ENCODE measurements around the gene LYST. TPM values are rescaled to one million over a fixed set of nuclear protein-coding genes. Genes with fewer than 3 reads are reported as not detected.

The LYST gene
- total and polyA plus RNA-seq, 4 donors: 4.1 to 63.3 (median 26.8) TPM

GRCh38 chr1:235742914-235743599, 123.6 kb downstream of the LYST start:
- no peak for ATAC-seq (ENCODE audit: low FRiP score)
- H3K36me3 ChIP-seq (ENCODE audit: control insufficient read depth in 1 of 2, insufficient read depth in 2 of 2, low read length in 1 of 2): peaks cover 0 to 2% of the 10 kb centered on the region in 2 donors
- intact Hi-C loops (cut with DNase I): no loop called here
- no peaks in the 10 kb centered on the region for H3K9me3 ChIP-seq (ENCODE audit: control insufficient read depth, low read length)
- H3K27me3 ChIP-seq (ENCODE audit: control insufficient read depth in 1 of 2, insufficient read depth in 2 of 2, low read length in 1 of 2): no peaks in the 10 kb centered on the region
- no peak overlapping the region for H3K27ac ChIP-seq (ENCODE audit: low read depth in 1 of 2, low read length in 2 of 2)
- WGBS, 2 donors: 80 to 90% methylated on average over 5 of the region's 5 CpGs
- no peaks in the 10 kb centered on the region for H3K4me1 ChIP-seq (ENCODE audit: control insufficient read depth in 1 of 2, insufficient read depth in 2 of 2, low read length in 2 of 2)
- no peak for DNase-seq
- no peak overlapping the region for H3K4me3 ChIP-seq (ENCODE audit: low read length in 2 of 2)

DNA sequence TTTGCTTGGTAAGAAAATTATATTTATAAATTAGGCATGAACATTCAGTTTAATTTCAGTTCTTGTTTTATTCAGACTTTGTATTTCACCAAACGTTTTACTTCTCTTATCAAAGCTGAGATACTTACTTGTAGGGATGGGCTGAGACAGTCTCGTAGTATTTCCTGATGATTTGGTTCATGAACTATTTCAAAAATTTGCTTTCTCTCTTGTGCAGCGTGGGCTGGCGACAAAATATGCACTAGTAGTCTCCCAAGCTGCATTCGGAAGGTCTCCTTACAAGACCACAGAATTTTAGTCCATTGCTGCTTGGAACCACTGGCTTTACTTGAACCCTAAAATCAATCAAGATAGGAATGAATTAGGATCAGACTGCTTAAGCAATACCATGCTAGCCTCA, 125.4 kb downstream of the LYST start:
- Histone ChIP-seq H3K9me3 (ENCODE audit: control insufficient read depth, low read length) (no peaks in the 10 kb centered on the region), H3K27me3 (ENCODE audit: control insufficient read depth in 1 of 2, insufficient read depth in 2 of 2, low read length in 1 of 2) (no peaks in the 10 kb centered on the region), H3K4me3 (ENCODE audit: low read length in 2 of 2) (no peak overlapping the region), H3K36me3 (ENCODE audit: control insufficient read depth in 1 of 2, insufficient read depth in 2 of 2, low read length in 1 of 2) (peaks cover 0 to 2% of the 10 kb centered on the region in 2 donors), H3K27ac (ENCODE audit: low read depth in 1 of 2, low read length in 2 of 2) (no peak overlapping the region), H3K4me1 (ENCODE audit: control insufficient read depth in 1 of 2, insufficient read depth in 2 of 2, low read length in 2 of 2) (no peaks in the 10 kb centered on the region)
- ATAC-seq (ENCODE audit: low FRiP score) (no peak), DNase-seq (no peak)
- WGBS, 2 donors: 54 to 60% methylated on average over 5 of the region's 5 CpGs
- intact Hi-C loops (cut with DNase I): no loop called here

DNA sequence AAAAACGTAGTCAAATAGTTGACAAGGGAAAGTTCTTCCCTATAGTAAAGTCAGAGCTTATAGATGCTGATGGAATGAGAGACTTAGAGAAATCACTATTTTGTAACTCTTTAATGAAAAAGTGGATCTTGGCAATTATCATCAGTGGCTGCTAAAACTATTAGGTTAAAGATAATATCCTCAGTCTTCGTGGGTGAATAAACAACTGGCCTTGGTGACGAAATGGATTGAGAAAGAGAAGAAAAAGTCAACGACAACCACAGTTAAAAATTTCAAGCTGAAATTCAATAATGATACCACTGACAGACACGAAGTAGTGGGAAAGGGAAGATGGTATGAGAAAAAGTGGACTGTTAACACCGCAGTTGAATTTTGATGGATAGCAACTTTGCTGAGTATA, 127.1 kb downstream of the LYST start:
- H3K4me1 ChIP-seq (ENCODE audit: control insufficient read depth in 1 of 2, insufficient read depth in 2 of 2, low read length in 2 of 2): no peaks in the 10 kb centered on the region
- DNase-seq (no peak), ATAC-seq (ENCODE audit: low FRiP score) (no peak)
- H3K27me3 ChIP-seq (ENCODE audit: control insufficient read depth in 1 of 2, insufficient read depth in 2 of 2, low read length in 1 of 2): no peaks in the 10 kb centered on the region
- no peak overlapping the region for H3K27ac ChIP-seq (ENCODE audit: low read depth in 1 of 2, low read length in 2 of 2)
- H3K36me3 ChIP-seq (ENCODE audit: control insufficient read depth in 1 of 2, insufficient read depth in 2 of 2, low read length in 1 of 2): no peaks in the 10 kb centered on the region
- no peaks in the 10 kb centered on the region for H3K9me3 ChIP-seq (ENCODE audit: control insufficient read depth, low read length)
- intact Hi-C loops (cut with DNase I): no loop called here
- no peak overlapping the region for H3K4me3 ChIP-seq (ENCODE audit: low read length in 2 of 2)
- WGBS, 2 donors: 57 to 63% methylated on average over 6 of the region's 6 CpGs

GRCh38 chr1:235739124-235739523, 127.6 kb downstream of the LYST start:
- 3 to 8% methylated on average over 1 of the region's 1 CpG for WGBS, 2 donors
- H3K36me3 ChIP-seq (ENCODE audit: control insufficient read depth in 1 of 2, insufficient read depth in 2 of 2, low read length in 1 of 2): no peaks in the 10 kb centered on the region
- no peaks in the 10 kb centered on the region for H3K9me3 ChIP-seq (ENCODE audit: control insufficient read depth, low read length)
- intact Hi-C loops (cut with DNase I): no loop called here
- DNase-seq: no peak
- no peaks in the 10 kb centered on the region for H3K27me3 ChIP-seq (ENCODE audit: control insufficient read depth in 1 of 2, insufficient read depth in 2 of 2, low read length in 1 of 2)
- H3K4me1 ChIP-seq (ENCODE audit: control insufficient read depth in 1 of 2, insufficient read depth in 2 of 2, low read length in 2 of 2): no peaks in the 10 kb centered on the region
- no peak overlapping the region for H3K27ac ChIP-seq (ENCODE audit: low read depth in 1 of 2, low read length in 2 of 2)
- no peak overlapping the region for H3K4me3 ChIP-seq (ENCODE audit: low read length in 2 of 2)
- ATAC-seq (ENCODE audit: low FRiP score): no peak

DNA sequence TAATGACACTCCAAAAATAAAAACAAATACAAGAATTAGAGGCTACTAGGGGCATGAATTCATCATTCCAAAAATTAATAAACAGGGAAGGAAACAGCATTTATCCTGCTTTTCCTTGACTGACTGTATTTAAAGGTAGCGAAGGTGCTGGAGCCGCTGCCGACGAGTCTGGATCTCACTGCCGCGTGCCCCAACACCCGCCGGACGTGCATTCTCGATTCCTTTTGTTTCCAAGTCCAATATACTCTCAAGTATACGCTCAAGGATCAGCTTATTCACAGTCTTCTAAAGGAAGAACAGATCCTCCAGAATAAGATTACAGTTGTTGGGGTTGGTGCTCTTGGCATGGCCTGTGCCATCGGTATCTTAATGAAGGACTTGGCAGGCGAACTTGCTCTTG, 129.0 kb downstream of the LYST start:
- Histone ChIP-seq H3K9me3 (ENCODE audit: control insufficient read depth, low read length) (no peaks in the 10 kb centered on the region), H3K4me3 (ENCODE audit: low read length in 2 of 2) (no peak overlapping the region), H3K4me1 (ENCODE audit: control insufficient read depth in 1 of 2, insufficient read depth in 2 of 2, low read length in 2 of 2) (no peaks in the 10 kb centered on the region), H3K36me3 (ENCODE audit: control insufficient read depth in 1 of 2, insufficient read depth in 2 of 2, low read length in 1 of 2) (no peaks in the 10 kb centered on the region), H3K27ac (ENCODE audit: low read depth in 1 of 2, low read length in 2 of 2) (no peak overlapping the region), H3K27me3 (ENCODE audit: control insufficient read depth in 1 of 2, insufficient read depth in 2 of 2, low read length in 1 of 2) (no peaks in the 10 kb centered on the region)
- intact Hi-C loops (cut with DNase I): no loop called here
- WGBS, 2 donors: 96 to 98% methylated on average over 13 of the region's 13 CpGs
- DNase-seq (no peak), ATAC-seq (ENCODE audit: low FRiP score) (no peak)

GRCh38 chr1:235736263-235736662, 130.4 kb downstream of the LYST start:
- ATAC-seq (ENCODE audit: low FRiP score) (no peak), DNase-seq (no peak)
- H3K27me3 ChIP-seq (ENCODE audit: control insufficient read depth in 1 of 2, insufficient read depth in 2 of 2, low read length in 1 of 2): no peaks in the 10 kb centered on the region
- no peak overlapping the region for H3K4me3 ChIP-seq (ENCODE audit: low read length in 2 of 2)
- H3K4me1 ChIP-seq (ENCODE audit: control insufficient read depth in 1 of 2, insufficient read depth in 2 of 2, low read length in 2 of 2): no peaks in the 10 kb centered on the region
- no peaks in the 10 kb centered on the region for H3K9me3 ChIP-seq (ENCODE audit: control insufficient read depth, low read length)
- intact Hi-C loops (cut with DNase I): no loop called here
- no peaks in the 10 kb centered on the region for H3K36me3 ChIP-seq (ENCODE audit: control insufficient read depth in 1 of 2, insufficient read depth in 2 of 2, low read length in 1 of 2)
- H3K27ac ChIP-seq (ENCODE audit: low read depth in 1 of 2, low read length in 2 of 2): no peak overlapping the region

DNA sequence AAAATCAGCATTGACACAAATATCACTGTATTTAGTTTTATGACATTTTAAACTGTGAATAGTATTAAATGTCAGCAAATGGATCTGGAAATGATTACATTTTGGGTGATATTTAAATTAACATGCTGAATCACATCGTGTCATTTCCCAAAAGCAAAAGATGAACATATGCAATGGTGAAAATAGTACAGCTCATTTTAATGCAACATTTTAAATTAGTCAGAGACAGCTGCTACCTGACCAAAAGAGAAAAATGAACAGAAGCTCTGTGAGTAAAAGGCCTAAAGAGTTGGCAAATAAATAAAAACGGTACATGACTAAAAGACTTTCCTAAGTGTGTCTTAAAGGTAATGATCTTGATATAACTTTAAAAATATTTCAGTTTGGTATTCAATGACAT, 131.1 kb downstream of the LYST start:
- Histone ChIP-seq H3K27ac (ENCODE audit: low read depth in 1 of 2, low read length in 2 of 2) (no peak overlapping the region), H3K4me1 (ENCODE audit: control insufficient read depth in 1 of 2, insufficient read depth in 2 of 2, low read length in 2 of 2) (no peaks in the 10 kb centered on the region), H3K36me3 (ENCODE audit: control insufficient read depth in 1 of 2, insufficient read depth in 2 of 2, low read length in 1 of 2) (no peaks in the 10 kb centered on the region), H3K4me3 (ENCODE audit: low read length in 2 of 2) (no peak overlapping the region), H3K27me3 (ENCODE audit: control insufficient read depth in 1 of 2, insufficient read depth in 2 of 2, low read length in 1 of 2) (no peaks in the 10 kb centered on the region), H3K9me3 (ENCODE audit: control insufficient read depth, low read length) (no peaks in the 10 kb centered on the region)
- 88 to 90% methylated on average over 2 of the region's 2 CpGs for WGBS, 2 donors
- intact Hi-C loops (cut with DNase I): no loop called here
- DNase-seq (no peak), ATAC-seq (ENCODE audit: low FRiP score) (no peak)

- no peaks in the 10 kb centered on the region for H3K36me3 ChIP-seq (ENCODE audit: control insufficient read depth in 1 of 2, insufficient read depth in 2 of 2, low read length in 1 of 2)
- no peak overlapping the region for H3K27ac ChIP-seq (ENCODE audit: low read depth in 1 of 2, low read length in 2 of 2)
- intact Hi-C loops (cut with DNase I): no loop called here
- no peaks in the 10 kb centered on the region for H3K27me3 ChIP-seq (ENCODE audit: control insufficient read depth in 1 of 2, insufficient read depth in 2 of 2, low read length in 1 of 2)
- no peak for DNase-seq
- H3K4me3 ChIP-seq (ENCODE audit: low read length in 2 of 2): no peak overlapping the region
- ATAC-seq (ENCODE audit: low FRiP score): no peak
- no peaks in the 10 kb centered on the region for H3K4me1 ChIP-seq (ENCODE audit: control insufficient read depth in 1 of 2, insufficient read depth in 2 of 2, low read length in 2 of 2)
- H3K9me3 ChIP-seq (ENCODE audit: control insufficient read depth, low read length): no peaks in the 10 kb centered on the region
Measured at GRCh38 chr1:235734335-235734734, 132.4 kb downstream of the LYST start.

- H3K9me3 ChIP-seq (ENCODE audit: control insufficient read depth, low read length): no peaks in the 10 kb centered on the region
- no peaks in the 10 kb centered on the region for H3K4me1 ChIP-seq (ENCODE audit: control insufficient read depth in 1 of 2, insufficient read depth in 2 of 2, low read length in 2 of 2)
- H3K4me3 ChIP-seq (ENCODE audit: low read length in 2 of 2): no peak overlapping the region
- peaks cover 3 to 4% of the 10 kb centered on the region in 2 donors for H3K36me3 ChIP-seq (ENCODE audit: control insufficient read depth in 1 of 2, insufficient read depth in 2 of 2, low read length in 1 of 2)
- H3K27me3 ChIP-seq (ENCODE audit: control insufficient read depth in 1 of 2, insufficient read depth in 2 of 2, low read length in 1 of 2): no peaks in the 10 kb centered on the region
- 85 to 88% methylated on average over 1 of the region's 1 CpG for whole genome bisulfite sequencing, 2 donors
- no peak overlapping the region for H3K27ac ChIP-seq (ENCODE audit: low read depth in 1 of 2, low read length in 2 of 2)
- DNase-seq (no peak), ATAC-seq (ENCODE audit: low FRiP score) (no peak)
- intact Hi-C loops (cut with DNase I): no loop called here
Measured at GRCh38 chr1:235730007-235730406, 136.7 kb downstream of the LYST start.
